Stimulated activated CD4-positive, alpha-beta T cell treated with anti-CD3 and anti-CD28 coated beads, TNF-alpha, amount 100 ng/mL, for 48 hours (primary cell): Measurements from ENCODE around the gene LRRC3.
A peak's percentile ranks its signal among the peaks of the same experiment; 100 is the strongest.

Experiments used
- DNase-seq, 3 donors: peaks; one replicate each; pipeline ENCODE4 v3.0.0-alpha.2; 2020; ENCODE audit warnings: low read depth in 3 of 3

Gene LRRC3

DNA sequence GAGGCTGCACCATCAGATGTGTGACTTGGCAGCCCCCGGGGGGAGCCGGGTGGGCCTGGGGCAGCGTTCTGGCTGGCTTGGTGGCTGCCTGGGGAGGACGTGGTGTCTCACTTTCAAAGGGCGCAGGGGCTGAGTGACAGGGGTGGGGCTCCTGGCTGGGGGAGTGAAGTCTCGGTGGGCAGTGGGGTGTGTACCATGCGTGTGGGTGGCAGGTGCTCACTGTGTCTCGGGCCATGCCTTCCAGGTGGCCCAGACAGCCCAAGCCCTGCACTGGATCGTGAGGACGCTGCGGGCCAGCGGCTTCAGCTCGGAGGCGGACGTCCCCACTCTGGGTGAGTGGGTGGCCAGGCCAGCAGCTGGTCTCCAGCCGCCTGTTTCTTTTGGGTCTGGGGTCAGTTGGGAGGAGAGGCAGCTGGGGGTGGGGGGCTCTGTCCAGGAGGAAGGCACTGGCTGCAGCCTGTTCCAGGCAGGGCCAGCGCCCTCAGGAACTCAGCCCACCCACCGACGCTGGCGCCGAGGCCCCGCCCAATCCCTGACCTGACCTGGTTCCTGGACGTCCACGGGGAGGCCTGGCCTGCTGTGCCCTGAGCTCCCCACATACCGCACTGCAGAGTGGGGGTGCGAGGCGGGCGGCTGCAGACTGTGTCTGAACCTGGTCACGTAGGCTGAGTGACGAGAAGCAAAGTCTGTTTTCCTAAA lies 30.6 kb upstream of the LRRC3 start:
- DNase-seq, result no peak

DNA sequence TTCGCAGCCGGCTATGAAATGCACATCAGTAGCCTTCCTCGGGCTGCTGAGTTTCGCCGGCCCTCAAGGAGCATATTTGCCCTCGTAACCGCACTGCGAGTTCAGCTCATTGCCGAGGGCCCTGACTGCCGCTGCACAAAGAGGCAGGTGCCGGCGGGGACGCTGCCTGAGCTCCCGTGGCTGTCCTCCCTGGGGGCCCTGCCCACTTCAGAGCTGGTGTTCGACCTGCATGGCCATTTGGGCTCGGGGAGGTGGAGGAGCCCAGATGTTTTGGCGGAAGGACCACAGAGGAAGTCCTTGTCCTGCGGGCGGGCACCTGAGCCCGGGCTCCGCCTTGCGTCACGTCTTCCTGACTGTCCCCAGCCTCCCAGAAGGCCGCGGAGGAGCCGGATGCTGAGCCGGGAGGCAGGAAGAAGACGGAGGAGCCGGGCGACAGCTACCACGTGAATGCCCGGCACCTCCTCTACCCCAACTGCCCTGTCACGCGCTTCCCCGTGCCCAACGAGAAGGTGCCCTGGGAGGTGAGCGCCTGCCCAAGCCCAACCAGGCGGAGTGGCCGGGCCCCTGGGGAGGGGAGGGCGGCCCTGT lies 29.9 kb upstream of the LRRC3 start:
- no peak for DNase-seq

DNA sequence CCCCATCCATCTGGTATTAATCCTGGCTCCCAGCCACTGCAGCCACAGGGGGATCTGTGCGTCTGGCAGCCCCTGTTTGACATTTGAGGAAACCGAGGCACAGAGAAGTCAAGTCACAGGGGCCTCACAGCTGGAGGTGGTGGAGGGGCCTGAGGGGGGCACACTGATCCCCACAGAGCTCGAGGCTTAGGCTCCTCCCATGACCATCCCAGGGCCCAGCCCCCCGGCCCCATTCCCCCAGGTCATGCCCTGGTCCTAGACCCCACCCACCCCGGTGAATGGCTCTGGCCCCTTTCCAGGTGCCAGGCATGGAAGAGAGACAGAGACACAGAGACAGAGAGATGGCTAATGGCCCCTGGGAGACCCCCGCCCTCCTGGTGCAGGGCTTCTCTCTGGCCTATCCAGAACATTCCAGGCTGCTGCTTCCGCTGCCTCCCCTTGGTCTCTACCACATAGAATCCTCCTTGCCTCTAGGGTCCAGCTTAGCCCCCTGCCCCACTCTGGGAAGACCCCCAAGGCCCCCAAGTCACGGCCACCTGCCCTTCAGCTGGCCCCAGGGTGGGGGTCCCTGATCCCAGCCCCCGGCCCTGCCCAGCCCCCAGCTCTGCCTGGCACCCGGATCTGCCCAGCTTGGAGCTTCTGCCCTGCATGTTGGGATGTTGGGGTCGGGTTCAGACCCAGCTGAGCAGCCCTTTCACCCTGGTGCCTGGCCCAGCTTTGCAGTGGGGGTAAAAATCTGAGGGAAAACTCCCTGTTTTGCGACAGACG lies 29.2 kb upstream of the LRRC3 start:
- DNase-seq, result no peak

- DNase-seq, result no peak
These were observed 28.6 kb upstream of the LRRC3 start for GRCh38 chr21:44426663-44427191.

GRCh38 chr21:44427241-44428120 lies 27.8 kb upstream of the LRRC3 start:
- no peak for DNase-seq

GRCh38 chr21:44428281-44428960 lies 26.9 kb upstream of the LRRC3 start:
- DNase-seq, result peak in 2 of 3 donors; percentile 36 to 50

GRCh38 chr21:44429894-44430293 lies 25.4 kb upstream of the LRRC3 start:
- DNase-seq, result no peak

- DNase-seq, result no peak
These were observed 24.0 kb upstream of the LRRC3 start for GRCh38 chr21:44431300-44431699.

- no peak for DNase-seq
These were observed 22.2 kb upstream of the LRRC3 start for GRCh38 chr21:44432841-44433790.

- DNase-seq, result no peak
These were observed 21.3 kb upstream of the LRRC3 start for GRCh38 chr21:44433791-44434567.

- no peak for DNase-seq
These were observed 20.8 kb upstream of the LRRC3 start for GRCh38 chr21:44434568-44434925.

DNA sequence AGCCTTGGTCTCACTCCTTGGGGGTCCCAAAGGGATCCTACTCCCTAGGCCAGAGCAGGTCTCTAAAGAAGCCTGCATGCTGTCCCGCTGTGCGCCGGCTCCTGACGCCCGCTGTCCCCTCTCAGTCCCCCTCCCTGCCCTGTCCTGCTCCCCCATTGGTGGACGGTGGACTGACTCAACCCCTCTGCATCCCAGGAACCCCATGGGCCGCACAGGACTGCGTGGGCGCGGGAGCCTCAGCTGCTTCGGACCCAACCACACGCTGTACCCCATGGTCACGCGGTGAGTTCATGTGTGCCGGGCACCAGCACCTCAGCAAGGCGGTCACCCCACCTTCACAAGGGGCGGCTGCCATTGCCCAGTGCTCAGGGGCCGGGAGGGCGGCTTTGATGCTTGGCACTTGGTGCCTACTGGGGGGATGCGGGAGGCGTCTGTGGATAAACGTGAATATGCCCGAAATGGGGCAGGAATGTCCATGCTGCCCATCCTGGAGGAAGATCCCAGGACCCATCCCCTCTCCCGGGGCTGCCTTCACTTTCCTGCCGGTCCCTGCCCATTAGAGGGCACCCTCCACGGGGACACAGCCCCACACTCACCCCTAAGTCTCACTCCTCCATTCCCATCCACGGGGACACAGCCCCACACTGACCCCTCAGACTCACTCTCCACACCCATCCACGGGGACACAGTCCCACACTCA lies 20.2 kb upstream of the LRRC3 start:
- DNase-seq, result no peak

DNA sequence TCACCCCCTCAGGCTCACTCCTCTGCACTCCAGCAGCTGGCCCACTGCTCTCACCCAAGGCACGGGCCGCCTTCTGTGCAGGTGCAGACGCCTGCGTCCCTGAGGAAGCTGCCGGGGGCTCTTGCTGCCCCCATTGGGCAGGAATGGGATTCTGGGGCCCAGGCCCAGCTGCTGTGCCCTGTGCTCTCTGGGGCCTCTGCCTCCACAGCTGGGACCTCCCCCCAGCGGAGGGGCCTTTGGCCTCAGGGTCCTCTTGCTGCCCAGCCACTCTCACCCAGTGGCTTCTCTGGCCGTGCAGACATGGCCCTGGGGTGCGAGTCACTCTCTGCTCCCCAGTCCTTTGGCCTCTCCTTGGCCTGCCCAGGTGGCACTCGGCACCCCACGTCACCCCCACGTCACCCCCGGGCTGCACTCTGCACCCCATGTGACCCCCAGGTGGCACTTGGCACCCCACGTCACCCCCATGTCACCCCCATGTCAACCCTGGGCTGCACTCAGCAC lies 19.1 kb upstream of the LRRC3 start:
- no peak for DNase-seq

- DNase-seq, result no peak
These were observed 18.4 kb upstream of the LRRC3 start for GRCh38 chr21:44436958-44437357.

GRCh38 chr21:44437371-44437695 lies 18.0 kb upstream of the LRRC3 start:
- no peak for DNase-seq

- DNase-seq, result no peak
These were observed 17.4 kb upstream of the LRRC3 start for GRCh38 chr21:44437696-44438431.

DNA sequence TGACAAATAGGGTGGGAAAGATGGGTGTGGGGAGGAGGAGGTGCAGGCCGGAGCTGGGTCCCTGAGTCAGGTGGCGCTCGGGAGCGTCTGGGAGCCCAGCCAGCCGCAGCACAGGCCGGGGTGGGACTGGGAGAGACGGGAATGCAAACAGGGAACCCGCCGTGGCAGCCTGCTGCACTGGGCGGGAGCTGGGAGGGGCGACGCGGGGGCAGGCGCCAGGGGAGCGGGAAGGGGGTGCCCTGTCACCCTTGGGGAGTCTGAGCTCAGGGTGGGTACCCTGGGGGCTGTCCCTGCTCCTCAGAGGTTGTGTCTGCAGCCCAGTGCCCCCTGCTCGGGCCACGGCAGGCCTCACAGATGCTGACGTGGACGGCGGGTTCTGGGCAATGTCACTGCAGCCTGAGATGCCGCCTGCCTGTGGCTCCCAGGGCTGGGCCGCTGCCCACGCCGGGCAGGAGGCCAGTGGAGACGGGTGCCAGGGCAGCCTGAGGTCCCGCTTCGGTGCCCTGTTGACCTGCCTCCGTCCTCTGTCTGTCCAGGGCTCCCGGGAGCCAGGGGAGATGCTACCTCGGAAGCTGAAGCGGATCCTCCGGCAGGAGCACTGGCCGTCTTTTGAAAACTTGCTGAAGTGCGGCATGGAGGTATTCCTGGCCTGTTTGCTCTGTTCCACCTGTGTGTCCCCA lies 16.6 kb upstream of the LRRC3 start:
- no peak for DNase-seq
